ENCODE measurements around the gene CARMIL1.
"Not testable (repeated sequence)": the region's sequence is repeated elsewhere in the genome, so short reads cannot be mapped to it uniquely, and the experiment has no call there.

The CARMIL1 gene

DNA sequence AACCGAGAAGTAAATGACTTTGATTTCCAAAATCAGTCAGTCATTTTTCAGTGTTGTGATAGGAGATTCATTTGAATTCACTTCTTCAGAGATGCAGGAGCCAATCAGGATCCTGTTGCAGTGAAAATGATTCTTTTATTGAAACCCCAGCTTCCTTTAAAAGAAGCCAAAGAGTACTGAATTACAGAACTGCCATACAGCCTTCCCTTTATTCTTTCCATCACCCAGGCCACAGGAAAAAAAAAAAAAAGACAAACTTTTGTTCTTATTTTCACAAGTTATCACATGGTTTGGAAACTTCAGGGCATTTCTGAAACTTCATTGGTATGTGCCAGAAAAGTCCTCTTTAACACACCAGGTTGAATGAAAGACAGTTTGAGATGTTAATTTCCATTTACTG is 1.8 kb upstream of the CARMIL1 start:
- DNase-seq (ENCODE audit: low read depth in 2 of 2) = no peak

DNA sequence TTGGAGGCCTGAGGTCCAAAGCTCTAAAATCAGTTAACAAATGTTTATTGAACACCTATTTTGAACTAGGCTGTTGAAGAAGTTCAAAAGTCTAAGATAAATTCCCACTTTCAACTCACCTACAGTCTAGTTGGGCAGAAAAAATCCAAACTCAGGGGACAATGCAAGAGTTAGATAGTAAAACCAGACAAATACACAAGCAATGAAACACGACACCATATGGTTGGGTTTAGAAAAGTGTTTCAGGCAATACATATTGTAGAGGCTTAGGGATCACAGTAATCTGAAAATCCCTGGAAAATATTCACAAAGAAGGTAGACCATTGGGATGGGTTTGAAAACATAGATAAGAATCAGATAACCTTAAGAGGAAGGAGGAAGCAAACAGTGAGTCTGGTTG is 1.3 kb upstream of the CARMIL1 start:
- DNase-seq (ENCODE audit: low read depth in 2 of 2) = no peak

DNA sequence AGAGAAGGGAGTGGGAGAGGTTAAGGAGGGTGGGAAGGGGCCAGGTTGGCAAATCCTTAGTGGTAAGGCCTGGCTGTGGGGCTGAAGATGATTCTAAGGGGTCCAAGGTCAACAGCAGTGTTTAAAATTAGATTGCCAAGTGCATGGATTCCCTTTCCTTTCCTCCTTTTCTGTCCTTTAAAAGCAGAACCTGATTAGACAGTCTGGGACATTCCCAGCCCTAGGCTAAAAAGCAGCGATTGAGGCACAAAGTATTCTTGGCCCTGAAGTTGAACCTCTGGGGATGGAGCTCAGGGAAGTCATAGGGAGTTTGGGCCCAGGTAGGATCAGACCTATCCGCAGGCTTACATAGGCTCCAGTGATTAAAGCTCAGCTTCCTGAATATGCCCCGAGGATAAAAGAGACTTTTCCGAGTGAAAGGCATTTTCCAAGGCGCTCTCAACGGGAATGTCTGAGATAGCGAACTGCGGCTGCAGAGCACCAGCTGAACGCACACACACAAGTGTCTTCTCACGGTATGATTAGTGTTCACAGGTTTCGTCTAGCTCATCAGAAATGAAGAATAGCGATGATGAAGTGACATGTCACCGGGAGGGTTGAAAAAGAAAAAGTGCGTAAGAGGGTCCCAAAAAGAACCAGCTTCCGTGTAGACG is 787 bp upstream of the CARMIL1 start:
- DNase-seq (ENCODE audit: low read depth in 2 of 2) = no peak

DNA sequence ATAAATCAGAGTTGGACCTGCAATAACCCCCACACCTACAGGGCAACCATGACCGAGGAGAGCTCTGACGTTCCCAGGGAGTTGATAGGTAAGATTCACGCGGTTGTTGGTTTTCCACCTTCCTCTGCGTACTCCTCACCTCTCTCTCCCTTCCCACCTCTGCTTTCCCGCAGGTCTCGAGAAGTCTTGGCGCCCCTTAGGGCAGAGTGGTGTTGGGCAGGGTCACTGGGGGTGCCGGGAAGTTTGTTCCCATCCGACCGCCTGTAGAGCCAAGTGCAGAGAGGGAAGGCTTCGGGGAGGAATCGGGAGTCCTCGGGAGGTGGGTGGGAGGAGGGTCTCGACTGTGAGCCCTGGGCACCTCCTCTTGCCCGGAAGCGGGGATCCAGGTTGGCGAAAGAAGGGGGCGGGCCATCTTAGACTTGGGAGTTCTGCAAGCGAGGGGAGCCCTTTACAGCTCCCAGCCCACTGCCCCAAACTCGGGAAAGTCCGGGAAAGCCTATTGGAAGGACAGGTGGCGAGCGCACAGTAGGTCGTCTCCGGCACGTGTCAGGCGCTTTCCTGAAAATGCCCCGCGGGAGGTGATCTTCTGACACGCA is 672 bp downstream of the CARMIL1 start:
- DNase-seq (ENCODE audit: low read depth in 2 of 2) = no peak

GRCh38 chr6:25280344-25281074 is 1.3 kb downstream of the CARMIL1 start:
- no peak for DNase-seq (ENCODE audit: low read depth in 2 of 2)

GRCh38 chr6:25286891-25287290 is 7.7 kb downstream of the CARMIL1 start:
- DNase-seq (ENCODE audit: low read depth in 2 of 2) = no peak

DNA sequence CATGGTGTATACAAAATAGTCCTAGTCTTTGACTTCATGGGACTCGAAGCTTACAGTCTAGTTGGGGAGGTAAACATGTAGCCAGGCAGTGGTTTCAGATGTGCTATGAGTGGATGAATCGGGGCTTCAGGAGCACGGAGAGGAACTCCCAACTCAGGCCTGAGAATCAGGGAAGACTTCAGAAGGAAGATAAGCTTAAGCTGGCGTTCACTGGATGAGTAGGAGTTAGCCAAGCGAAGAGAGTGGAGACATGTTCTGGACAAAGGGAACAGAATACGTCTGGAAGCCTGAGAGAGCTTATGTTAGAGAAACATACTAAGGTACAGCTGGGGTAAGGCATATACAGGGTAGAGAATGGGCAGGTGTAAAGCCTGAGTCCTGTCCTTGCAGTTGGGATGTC is 8.8 kb downstream of the CARMIL1 start:
- DNase-seq (ENCODE audit: low read depth in 2 of 2) = no peak

GRCh38 chr6:25288518-25288917 is 9.3 kb downstream of the CARMIL1 start:
- DNase-seq (ENCODE audit: low read depth in 2 of 2) = no peak

DNA sequence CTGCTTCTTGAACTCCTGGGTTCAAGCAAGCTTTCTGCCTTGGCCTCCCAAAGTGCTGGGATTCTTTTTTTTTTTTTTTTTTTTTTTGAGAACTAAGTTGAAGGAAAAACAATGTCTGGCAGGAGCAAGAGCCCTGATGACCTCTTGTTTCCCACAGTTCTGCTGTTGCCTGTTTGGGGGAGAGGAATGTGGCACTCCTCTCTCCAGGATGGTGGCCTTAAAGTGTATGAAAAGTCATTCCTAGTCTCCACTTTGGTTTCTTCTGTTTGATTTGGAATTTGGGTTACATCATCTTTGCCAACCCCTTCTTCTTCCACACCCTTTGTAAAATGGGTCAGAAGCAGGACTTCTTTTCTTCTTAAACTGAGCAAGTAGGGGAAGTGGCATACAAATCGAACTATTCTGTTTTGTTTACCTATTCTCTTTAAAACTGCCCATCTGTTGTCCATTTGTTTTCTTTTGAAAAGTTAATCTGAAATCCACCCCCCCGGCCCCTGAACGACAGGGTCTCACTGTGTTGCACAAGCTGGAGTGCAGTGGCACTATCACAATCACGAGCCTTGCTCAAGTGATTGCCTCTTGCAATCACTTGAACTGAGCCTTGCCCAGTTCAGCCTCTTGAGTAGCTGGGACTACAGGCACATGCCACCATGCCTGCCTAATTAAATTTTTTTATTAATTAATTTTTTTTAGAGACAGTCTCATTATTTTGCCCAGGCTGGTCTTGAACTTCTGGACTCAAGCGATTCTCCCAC is 11.3 kb downstream of the CARMIL1 start:
- DNase-seq (ENCODE audit: low read depth in 2 of 2) = no peak

GRCh38 chr6:25292384-25292783 is 13.2 kb downstream of the CARMIL1 start:
- DNase-seq (ENCODE audit: low read depth in 2 of 2) = no peak

DNA sequence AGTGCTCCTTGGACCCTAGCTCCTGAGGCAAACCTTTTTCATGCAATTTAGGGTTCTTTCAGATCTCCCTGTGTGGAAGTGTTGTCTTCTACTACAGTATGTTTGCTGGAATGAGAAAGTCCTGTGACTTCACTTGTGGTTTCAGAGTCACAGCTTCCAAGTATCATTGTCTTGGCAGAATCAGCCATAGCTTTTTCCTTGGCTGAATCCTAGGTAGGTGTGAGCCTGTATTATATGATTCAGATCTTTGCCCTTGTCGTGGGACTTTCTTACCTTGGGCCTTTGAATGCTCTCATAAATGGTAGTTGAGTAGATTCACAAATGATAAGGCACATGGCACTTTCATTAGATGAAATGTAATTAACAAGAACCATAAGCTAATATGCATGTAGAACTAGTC is 16.5 kb downstream of the CARMIL1 start:
- DNase-seq (ENCODE audit: low read depth in 2 of 2) = no peak

DNA sequence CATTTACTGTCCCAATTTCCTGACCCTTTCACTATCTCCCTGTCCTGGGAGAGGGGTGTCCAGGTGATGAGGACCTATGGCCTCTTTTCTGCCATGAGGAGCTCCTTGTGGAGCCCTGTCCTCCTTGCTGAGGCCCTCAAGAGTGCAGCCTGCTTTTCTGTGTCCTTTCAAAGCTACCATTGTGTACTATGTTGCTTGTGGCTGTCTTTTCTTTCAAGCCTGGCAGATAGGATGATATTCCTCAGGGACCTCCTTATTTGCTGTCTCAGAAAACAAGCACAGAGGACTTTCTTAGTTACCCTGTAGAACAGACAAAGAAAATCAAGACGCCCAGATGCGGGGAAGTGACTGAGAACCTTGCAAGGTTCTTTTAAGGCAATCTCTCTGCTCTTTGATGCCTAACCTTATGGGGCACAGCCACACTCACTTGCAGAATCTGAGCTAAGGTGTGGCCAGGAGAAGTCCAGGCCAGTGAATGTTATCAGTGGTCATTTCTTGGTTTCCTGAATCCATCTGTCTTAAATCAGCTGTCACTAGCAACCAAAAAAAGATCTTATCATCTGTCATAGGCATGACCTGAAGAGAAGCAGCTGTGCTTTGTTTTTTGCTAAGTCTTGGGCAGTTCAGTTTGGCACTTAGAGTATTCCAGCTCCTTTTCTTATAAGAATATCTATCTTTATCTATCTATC is 17.2 kb downstream of the CARMIL1 start:
- DNase-seq (ENCODE audit: low read depth in 2 of 2) = no peak

DNA sequence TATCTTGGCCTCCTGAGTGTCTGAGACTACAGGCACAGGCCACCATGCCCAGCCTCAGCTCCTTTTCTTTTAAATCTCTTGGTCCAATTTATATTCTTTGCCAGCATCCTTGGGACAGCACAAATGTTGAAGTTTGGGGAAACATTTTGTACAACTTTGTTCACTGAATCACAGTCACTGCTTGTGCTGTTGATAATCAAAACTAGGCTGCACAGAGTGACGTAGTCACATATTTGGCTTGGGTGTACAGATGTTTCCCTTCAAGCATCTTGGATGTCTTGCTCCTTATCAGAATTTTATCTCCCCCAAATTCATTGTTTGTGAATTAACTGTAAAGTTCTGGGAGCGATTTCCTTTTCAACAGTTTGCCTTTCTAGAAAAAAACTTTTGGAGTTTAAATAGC is 17.9 kb downstream of the CARMIL1 start:
- no peak for DNase-seq (ENCODE audit: low read depth in 2 of 2)

DNA sequence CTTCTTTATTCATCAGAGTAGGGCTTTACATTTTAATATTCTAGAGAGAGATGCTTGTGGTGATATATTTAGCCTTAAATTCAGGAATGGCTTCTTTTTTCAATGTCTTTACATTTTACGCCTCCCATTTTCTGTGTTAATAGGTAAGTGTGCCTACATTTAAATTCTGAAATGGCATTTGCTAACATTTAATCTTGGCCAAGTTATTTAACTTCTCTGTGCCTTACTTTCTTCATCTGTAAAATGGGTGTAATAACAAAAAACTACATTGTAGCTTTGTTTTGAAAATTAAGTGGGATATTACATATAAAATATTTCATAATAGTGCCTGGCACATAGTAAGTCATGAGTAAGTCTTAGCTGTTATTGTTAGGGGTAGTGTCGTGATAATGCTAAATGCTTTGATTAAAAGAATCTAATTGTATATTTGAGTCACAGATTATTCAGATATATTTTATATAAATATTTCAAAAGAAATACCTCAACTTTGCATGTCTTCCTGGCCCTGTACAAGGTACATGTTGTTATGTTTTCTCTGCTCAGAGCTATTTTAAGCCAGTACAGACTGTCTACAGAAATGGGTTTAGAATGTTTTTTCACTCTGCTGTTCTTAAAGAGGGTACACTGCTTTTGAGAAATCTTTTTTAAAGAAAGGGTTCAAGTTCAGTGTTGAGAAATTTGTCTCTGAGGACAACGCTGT is 18.8 kb downstream of the CARMIL1 start:
- DNase-seq (ENCODE audit: low read depth in 2 of 2) = no peak

DNA sequence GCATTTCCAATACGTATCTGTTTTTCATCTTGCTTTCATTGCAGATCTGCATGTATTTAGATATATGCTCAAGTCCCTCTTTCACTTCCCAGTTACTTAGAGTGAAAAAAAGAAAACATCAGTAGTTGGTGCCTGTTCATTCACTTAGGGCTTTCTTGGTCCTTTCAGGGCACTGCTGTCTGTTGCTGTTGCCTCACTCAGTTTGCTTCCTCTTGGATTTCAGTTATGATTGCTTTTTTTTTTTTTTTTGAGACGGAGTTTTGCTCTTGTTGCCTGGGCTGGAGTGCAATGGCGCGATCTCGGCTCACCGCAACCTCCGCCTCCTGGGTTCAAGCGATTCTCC is 19.3 kb downstream of the CARMIL1 start:
- not testable (repeated sequence) for DNase-seq (ENCODE audit: low read depth in 2 of 2)

DNA sequence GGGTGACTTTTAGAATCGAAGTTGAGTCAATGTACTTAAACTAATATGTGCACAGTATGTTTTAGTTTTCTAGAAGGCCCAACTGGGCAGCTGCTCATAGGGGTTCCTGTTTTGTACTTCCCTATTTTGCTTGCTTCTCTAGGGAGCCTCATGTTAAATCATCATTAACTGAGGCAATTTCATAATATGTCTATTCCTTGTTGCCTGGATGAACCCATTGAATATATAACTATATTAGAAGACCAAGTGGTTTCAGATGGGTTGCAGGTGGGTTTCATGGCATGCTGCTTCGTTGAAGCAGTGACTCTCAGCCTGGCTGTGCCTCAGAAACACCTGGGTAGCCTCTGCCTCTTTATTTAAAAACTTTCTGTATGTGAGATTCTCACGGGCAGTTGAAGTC is 22.2 kb downstream of the CARMIL1 start:
- DNase-seq (ENCODE audit: low read depth in 2 of 2) = no peak

DNA sequence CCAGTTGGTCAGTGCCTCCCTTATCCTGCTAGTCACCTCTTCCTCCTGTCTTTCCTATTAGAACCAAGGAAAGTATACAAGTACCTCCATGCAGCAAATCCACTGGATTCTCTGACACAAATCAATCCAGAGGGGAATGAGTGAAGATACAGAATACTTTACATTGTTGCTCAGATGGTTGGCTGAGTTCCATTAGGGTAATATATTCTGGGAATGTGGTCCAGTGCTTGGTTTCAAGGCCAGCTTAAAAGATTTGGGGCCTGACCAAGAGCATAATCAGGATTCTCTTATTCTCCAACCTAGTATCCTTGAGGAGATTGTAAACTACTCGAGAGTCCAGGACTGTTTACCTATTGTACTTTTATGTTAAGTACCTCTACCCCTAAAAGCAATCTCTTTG is 23.0 kb downstream of the CARMIL1 start:
- no peak for DNase-seq (ENCODE audit: low read depth in 2 of 2)

GRCh38 chr6:25302677-25303128 is 23.5 kb downstream of the CARMIL1 start:
- no peak for DNase-seq (ENCODE audit: low read depth in 2 of 2)

DNA sequence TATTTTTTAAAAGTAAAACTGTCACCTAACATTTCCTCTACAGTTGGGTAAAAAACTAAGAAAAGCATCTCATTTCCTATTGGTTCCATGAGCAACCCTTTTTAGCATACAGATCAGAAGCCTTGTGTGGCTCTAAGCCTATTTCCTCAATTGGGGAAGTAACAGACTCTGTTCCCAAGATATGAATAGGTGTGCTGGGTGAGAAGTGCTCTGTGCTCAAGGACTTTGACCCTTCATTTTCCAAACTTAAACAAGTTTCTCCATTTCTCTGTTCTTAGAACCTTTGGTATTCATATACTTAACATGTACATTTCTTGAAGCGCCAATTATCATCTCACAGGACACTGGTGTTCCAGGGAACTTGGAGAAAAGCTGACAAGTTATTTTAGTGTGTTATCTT is 24.1 kb downstream of the CARMIL1 start:
- DNase-seq (ENCODE audit: low read depth in 2 of 2) = no peak

- no peak for DNase-seq (ENCODE audit: low read depth in 2 of 2)
These were observed 27.2 kb downstream of the CARMIL1 start for GRCh38 chr6:25306379-25306778.

DNA sequence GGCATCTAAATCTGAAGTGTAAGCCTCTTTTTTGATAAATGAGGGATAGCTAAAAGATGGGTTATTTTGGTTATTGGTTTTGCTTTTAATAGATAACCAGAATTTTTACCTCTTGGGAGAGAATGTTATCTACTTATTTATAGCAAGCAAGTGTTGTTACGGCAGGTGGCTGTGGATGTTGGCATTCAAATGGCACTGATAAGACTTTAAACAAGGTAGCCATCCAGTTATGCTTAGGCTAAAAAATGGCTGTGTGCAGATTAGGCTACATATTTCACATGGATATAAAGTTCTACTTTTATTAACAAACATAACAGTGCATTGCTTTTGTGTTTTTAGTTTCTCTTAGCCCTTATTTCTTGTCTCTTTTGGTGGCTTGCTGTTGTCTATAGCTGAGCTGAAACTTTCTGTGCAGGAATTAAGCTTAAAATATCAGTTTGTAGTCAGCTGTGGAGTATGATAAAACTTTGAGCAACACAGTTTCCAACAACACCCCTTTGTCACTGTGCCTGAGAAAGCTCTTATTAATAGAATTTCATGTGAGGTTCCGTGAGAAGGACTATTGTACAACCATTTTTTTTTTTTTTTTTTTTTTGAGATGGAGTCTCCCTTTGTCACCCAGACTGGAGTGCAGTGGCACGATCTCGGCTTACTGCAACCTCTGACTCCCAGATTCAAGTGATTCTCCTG is 28.8 kb downstream of the CARMIL1 start:
- DNase-seq (ENCODE audit: low read depth in 2 of 2) = no peak
